GM20000 (cell line): ENCODE measurements around the gene PLIN4.
"Not testable (repeated sequence)": the region's sequence is repeated elsewhere in the genome, so short reads cannot be mapped to it uniquely, and the experiment has no call there.

Experiments used
- DNase-seq: peaks from one replicate; pipeline ENCODE4 v3.0.0; 2012; ENCODE audit warnings: low spot score
- TF ChIP-seq, protein P1 (sequence below): IDR thresholded peaks from 2 replicates; pipeline ENCODE4 v1.5.1; 2012; ENCODE audit warnings: mild to moderate bottlenecking, control low read depth; ENCODE audit errors: extremely low read depth, missing control alignments

Gene PLIN4

DNA sequence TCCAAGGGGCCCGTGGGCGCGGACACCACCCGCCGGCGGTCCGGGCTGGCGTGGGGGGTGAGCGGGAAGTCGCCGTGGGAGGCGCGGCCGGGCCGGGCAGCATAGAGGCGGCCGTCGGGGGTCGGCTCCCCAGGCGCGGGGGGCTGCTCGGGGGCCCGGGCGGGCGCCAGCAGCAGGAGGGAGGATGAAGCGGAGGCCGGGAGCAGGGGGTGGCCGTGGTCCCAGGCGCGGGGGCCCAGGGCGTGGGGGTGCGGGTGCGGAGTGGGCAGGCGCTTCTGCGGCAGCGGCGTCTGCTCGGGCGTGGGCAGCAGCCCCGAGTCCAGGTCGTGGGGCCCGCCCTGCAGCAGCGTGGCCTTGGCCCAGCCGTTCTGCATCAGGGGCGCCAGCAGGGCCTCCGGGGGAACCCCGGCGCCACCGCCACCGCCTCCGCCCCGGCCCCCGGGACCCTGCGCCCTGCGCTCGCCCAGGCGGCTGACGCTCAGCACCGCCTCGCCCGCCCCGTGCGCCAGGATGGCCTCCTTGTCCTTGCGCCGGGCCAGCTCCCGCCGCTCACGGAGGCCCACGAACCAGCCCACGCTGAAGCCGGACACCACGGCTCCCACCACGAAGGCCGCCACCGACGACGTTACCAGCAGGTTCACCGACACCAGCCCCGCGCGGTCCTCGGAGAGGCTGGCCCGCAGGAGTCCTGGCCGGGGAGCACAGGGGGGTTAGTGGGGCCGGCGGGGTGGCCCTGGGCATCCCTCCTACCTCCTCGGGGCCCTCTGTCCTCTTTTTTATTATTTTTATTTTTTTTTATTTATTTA, 25.8 kb upstream of the PLIN4 start:
- TF ChIP-seq, protein P1, sequence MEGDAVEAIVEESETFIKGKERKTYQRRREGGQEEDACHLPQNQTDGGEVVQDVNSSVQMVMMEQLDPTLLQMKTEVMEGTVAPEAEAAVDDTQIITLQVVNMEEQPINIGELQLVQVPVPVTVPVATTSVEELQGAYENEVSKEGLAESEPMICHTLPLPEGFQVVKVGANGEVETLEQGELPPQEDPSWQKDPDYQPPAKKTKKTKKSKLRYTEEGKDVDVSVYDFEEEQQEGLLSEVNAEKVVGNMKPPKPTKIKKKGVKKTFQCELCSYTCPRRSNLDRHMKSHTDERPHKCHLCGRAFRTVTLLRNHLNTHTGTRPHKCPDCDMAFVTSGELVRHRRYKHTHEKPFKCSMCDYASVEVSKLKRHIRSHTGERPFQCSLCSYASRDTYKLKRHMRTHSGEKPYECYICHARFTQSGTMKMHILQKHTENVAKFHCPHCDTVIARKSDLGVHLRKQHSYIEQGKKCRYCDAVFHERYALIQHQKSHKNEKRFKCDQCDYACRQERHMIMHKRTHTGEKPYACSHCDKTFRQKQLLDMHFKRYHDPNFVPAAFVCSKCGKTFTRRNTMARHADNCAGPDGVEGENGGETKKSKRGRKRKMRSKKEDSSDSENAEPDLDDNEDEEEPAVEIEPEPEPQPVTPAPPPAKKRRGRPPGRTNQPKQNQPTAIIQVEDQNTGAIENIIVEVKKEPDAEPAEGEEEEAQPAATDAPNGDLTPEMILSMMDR, result no peak
- no peak for DNase-seq

GRCh38 chr19:4542896-4543841, 24.9 kb upstream of the PLIN4 start:
- TF ChIP-seq, protein P1, result no peak
- peak; percentile 52 for DNase-seq

DNA sequence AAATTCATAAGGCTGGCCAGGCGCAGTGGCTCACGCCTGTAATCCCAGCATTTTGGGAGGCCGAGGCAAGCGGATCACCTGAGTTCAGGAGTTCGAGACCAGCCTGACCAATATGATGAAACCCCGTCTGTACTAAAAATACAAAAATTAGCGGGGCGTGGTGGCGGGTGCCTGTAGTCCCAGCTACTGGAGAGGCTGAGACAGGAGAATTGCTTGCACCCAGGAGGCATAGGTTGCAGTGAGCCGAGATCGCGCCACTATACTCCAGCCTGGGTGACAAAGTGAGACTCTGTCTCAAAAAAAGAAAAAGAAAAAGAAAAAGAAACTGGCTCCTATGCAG, 23.5 kb upstream of the PLIN4 start:
- not testable (repeated sequence) for DNase-seq

DNA sequence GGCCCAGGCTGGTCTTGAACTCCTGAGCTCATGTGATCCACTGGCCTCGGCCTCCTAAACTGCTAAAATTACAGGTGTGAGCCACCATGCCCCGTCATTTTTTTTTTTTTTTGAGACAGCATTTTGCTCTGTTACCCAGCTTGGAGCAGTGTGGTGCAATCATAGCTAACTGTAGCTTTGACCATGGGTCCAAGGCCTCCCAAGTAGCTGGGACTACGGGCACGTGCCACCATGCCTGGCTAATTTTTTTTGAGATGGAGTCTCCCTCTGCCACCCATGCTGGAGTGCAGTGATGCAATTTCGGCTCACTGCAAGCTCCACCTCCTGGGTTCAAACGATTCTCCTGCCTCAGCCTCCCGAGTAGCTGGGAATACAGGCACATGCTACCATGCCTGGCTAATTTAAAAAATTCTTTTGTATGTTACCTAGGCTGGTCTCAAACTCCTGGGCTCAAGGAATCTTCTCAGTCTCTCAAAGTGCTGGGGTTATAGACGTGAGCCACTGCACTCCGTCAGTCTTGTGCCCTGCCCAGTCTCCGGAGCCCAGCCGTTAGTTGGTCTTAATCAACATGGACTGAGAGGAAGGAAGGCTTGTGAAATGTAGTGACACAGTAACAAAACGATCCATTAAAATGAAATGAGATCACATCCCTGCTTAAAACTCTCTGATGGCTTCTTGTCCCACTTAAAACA, 23.0 kb upstream of the PLIN4 start:
- DNase-seq, result no peak
- TF ChIP-seq, protein P1, result no peak

GRCh38 chr19:4539693-4540581, 21.7 kb upstream of the PLIN4 start, which contains the start of gene LRG1:
Gene LRG1 (minus strand): TSS chr19:4540036. CDS start chr19:4540013, 23 bp downstream.
- TF ChIP-seq, protein P1, result no peak
- DNase-seq, result peak; percentile 85

- no peak for DNase-seq
- TF ChIP-seq, protein P1, result no peak
Measured at GRCh38 chr19:4539169-4539692, 20.9 kb upstream of the PLIN4 start.

DNA sequence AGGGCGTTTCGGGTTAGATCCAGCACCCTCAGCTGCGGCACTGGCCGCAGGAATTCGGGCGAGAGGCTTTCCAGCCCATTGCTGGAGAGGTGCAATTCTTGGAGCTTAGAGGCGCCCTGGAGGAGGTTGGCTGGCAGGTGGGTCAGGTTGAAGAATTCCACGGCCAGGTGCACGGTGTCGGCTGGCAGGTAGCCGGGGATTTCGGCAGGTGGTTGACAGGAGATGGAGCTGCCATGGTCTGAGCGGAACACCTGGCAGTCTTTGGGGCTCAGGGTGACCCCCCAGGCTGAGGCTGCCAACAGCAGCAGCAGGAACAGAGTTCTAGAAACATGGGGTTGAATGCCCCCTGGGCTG, 20.3 kb upstream of the PLIN4 start:
- TF ChIP-seq, protein P1, result no peak
- no peak for DNase-seq
